Choroid plexus epithelial cell (primary cell): ENCODE measurements around the gene WWOX.

ENCODE experiments used
- DNase-seq: peaks from one replicate; pipeline ENCODE4 v3.0.0-alpha.2; 2010; ENCODE audit warnings: low read depth
- H3K4me3 ChIP-seq: 2 replicates; pipeline ENCODE4 v1.5.1; 2011; ENCODE audit warnings: low read depth, mild to moderate bottlenecking, control low read depth, low read length, moderate library complexity
- CTCF ChIP-seq: conservative IDR thresholded peaks from 2 replicates; pipeline ENCODE4 v1.5.1; 2011; ENCODE audit warnings: low read depth, mild to moderate bottlenecking, control low read depth, inconsistent platforms, low read length, moderate library complexity

The WWOX gene

DNA sequence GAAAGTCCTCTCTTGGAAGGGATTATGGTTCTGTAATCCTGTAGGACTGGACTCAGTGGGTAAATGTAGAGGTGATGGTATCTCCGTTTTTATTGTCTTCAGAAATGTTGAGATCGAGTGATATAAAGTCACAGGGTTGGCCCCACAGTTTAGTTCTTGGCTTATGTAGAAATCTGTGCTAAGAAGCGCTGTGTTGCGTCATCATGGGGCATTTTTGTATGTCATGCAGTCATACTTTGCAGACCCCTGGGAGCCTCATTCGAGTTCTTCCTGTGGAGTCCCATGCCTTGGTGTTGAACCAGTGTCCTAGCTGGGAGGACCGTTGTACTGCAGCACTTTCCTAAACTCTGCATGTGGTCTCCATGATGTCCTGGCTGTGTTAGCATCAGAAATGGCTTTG lies 881.4 kb downstream of the WWOX start:
- no peak for TF ChIP-seq CTCF
- H3K4me3 ChIP-seq = no peak overlapping the region
- no peak for DNase-seq

DNA sequence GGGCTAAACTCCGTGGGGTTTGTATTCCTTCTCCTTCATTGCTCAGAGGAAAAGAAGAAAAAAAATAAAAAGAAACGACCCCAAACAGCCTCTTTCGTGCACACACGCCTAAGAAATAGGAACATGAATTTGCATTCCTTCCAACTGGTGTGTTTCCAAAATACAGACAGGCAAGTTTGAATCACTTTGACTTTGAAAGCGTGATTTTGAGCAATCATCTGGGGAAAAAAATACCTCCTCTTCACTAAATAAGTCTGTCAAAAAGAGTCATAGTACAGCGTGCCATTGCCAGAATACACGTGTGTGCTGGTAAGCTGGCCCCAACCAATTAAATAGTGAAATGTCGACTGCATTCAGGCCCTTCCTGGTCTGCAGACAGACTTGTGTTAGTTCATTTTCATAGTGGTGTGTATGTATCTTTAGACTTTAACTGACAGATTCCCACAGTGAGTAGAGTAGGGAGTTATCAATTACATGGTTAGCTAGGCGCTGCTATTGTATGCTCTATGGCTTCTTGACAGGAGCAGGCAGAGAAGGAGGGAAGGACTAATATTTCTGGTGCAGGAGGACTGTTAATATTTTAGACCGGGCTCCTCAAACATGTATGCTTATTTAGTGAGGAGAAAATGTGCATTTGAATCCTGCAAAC lies 882.8 kb downstream of the WWOX start:
- no peak for DNase-seq
- TF ChIP-seq CTCF = no peak
- H3K4me3 ChIP-seq = no peak overlapping the region

GRCh38 chr16:78984324-78984723 lies 884.9 kb downstream of the WWOX start:
- DNase-seq = no peak
- no peak overlapping the region for H3K4me3 ChIP-seq
- TF ChIP-seq CTCF = no peak

- TF ChIP-seq CTCF = no peak
- H3K4me3 ChIP-seq = no peak overlapping the region
- no peak for DNase-seq
Measured at GRCh38 chr16:78984887-78985464, 885.5 kb downstream of the WWOX start.

DNA sequence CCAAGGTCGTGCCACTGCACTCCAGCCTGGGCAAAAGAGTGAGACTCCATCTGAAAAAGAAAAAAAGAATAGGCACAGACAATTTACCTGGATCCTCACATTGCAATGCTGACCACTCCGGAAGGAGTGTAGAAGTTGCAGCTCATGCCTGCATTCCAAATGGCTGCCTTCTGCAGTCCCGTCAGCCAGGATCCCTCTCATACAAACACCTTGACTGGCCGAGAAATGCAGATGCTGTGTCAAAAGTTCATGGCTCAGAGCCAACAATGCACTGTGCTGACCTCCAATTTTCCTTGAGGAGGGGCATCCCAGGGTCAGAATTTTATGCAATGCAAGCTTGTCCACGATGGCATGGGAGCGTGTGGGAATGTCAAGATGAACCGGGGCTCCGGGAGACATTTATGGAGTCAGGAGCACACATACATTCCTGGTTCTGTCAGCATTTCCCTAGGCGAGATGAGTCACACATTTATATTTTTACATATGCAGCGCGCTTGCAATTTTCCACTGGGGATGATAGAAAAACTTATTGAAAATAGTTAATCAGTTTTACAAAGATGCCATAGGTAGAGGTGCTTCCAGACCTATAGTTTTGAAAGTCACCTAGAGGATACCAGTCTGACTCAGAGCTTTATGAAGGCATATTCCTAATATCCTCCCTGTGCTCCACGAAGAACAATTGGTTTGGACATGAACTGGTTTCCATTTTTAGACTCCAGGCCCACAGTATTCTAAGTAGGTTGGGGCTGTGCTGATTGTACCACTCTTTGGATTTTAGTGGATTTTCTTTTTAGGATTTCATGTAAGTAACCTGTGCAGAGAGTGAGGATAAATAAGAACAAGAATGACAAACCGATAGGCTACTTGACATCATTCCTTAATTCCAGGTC lies 886.5 kb downstream of the WWOX start:
- H3K4me3 ChIP-seq = no peak overlapping the region
- TF ChIP-seq CTCF = no peak
- DNase-seq = no peak

DNA sequence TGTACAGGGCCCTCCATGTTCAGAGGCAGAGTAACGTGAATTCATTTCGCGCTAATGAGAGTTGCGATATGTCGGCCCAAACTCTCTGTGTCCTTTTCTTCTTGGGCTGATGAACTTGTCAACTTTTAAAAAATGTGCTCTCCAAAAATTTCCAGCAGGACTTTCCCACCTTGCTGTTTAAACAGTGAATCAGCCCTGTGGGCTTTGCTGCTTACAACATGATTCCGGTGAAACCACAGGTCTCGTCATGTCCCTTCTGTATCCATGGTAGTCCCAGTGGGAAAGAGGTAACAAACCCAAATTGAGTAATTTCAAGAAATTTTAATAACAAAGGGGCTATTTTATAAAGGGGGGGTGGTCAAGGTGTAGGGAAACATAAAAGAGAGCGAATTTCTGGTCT lies 888.2 kb downstream of the WWOX start:
- no peak for TF ChIP-seq CTCF
- H3K4me3 ChIP-seq = no peak overlapping the region
- DNase-seq = no peak
